Hepatocyte (in vitro differentiated cells): ENCODE measurements around the gene ABCB8.

ENCODE experiments used
- CTCF ChIP-seq: fragments of 200-600 bp; sonication (generic); IDR thresholded peaks from 2 replicates; pipeline ENCODE4 v1.5.1; 2016; ENCODE audit warnings: antibody characterized with exemption, mild to moderate bottlenecking; ENCODE audit not compliant: poor library complexity
- EZH2 ChIP-seq: fragments of 200-600 bp; sonication (generic); IDR thresholded peaks from 2 replicates; pipeline ENCODE4 v1.6.1; 2016; ENCODE audit warnings: antibody characterized with exemption, mild to moderate bottlenecking, borderline replicate concordance
- EZH2phosphoT487 ChIP-seq: fragments of 200-600 bp; sonication (generic); IDR thresholded peaks from one replicate; pipeline ENCODE4 v1.6.1; 2018; ENCODE audit warnings: antibody characterized with exemption, mild to moderate bottlenecking, low read depth, moderate library complexity; ENCODE audit not compliant: unreplicated experiment, severe bottlenecking

- no peak for TF ChIP-seq CTCF
- TF ChIP-seq EZH2, result no peak
- no peak for TF ChIP-seq EZH2phosphoT487
These were observed 27.3 kb upstream of the ABCB8 start for GRCh38 chr7:151000897-151001495.
